AG04449 (cell line): ENCODE data around the gene LRP1B.

Experiments used
- CTCF ChIA-PET: fragments of 350-600 bp; formaldehyde crosslinking; extraction: SDS; loops from one replicate; lab custom pipeline; 2021; ENCODE audit warnings: antibody characterized with exemption; lab: Yijun Ruan, JAX
- POLR2A ChIA-PET: fragments of 400-600, 350-600 bp; formaldehyde crosslinking; extraction: SDS; loops from one replicate; lab custom pipeline; 2020; ENCODE audit warnings: antibody characterized with exemption, inconsistent platforms; lab: Yijun Ruan, JAX
- DNase-seq: peaks from one replicate; pipeline ENCODE4 v3.0.0-alpha.2; 2010; ENCODE audit warnings: low read depth, low spot score
- H3K4me3 ChIP-seq: 2 replicates; pipeline ENCODE4 v1.5.1; 2011; ENCODE audit warnings: low read depth, mild to moderate bottlenecking, control low read depth, low read length
- CTCF ChIP-seq: IDR thresholded peaks from one replicate; pipeline ENCODE4 v1.5.1; 2011; ENCODE audit warnings: mild to moderate bottlenecking, moderate library complexity, low read length, control low read depth, inconsistent platforms; ENCODE audit not compliant: insufficient read depth; ENCODE audit errors: missing control alignments

The LRP1B gene

DNA sequence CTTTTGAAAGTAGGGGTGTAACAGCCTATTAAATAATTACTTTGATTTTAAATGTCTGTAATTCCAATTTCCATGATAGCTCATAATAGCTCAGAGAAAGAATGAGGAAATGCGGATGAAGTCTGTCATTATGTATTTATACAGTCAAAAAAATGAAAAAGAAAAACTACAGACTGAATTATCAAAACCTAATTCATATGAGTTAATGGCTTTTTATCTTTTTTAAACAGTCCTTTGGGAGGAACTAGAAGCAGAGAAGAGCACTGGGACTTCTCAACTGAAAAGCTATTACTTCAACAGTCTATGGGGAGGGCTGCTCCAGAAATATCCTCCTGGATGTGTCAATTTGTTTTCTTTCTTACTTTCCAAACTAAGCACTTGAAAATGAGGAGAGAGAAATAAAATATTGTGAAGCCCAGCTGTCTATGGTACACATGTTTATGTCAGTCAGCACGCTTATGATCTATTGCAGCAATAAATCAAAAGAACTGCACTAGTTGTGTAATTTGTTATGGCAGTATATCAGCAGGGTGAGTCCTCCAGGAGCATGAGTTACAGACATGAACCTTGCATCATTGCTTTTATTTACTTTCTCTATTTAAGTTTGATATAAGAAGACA is 1550.2 kb downstream of the LRP1B start:
- no peak for DNase-seq
- H3K4me3 ChIP-seq = no peak overlapping the region
- no peak for TF ChIP-seq CTCF
- ChIA-PET CTCF (no interaction called here), POLR2A (no interaction called here)

DNA sequence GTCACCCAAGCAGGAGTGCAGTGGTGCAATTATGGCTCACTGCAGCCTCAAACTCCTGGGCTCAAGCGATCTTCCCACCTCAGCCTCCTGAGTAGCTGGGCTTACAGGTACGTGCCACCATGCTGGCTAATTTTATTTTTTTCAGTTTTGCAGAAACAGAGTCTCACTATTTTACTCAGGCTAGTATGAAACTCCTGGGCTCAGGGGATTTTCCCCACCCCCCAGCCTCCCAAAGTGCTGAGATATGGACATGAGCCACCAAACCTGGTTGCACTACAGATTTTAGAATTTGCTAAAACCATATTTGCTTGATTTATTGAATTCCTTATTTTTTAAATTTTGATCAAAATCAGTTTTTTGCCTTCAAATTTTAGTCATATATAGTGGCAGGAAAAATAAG is 1553.4 kb downstream of the LRP1B start:
- H3K4me3 ChIP-seq = no peak overlapping the region
- DNase-seq = no peak
- TF ChIP-seq CTCF = no peak
- ChIA-PET CTCF (no interaction called here), POLR2A (no interaction called here)

GRCh38 chr2:140567734-140568133 is 1563.1 kb downstream of the LRP1B start:
- no peak for DNase-seq
- POLR2A ChIA-PET = no interaction called here
- TF ChIP-seq CTCF = no peak
- H3K4me3 ChIP-seq = no peak overlapping the region
- CTCF ChIA-PET = no interaction called here

DNA sequence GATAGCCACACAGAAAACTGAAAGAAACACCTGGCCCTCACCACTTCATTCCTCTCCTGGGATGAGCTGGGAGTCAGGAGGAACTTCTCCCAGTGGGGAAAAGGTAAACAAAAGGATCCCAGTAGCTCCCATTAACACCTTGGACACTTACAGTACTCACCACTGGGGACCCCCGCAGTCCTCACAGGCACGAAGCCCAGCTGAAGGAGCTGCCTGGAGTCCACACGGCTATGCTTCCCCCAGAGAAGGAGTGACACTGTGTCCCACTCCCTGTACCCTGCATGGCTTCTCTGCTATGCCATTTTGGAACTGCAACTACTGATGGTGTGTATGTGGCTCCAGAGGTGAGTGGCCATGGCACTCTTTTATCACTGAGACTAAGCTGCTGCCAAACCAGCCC is 1565.1 kb downstream of the LRP1B start:
- POLR2A ChIA-PET = no interaction called here
- CTCF ChIA-PET = no interaction called here
- no peak for TF ChIP-seq CTCF
- DNase-seq = no peak
- H3K4me3 ChIP-seq = no peak overlapping the region

- no peak for TF ChIP-seq CTCF
- no peak overlapping the region for H3K4me3 ChIP-seq
- CTCF ChIA-PET = no interaction called here
- no peak for DNase-seq
- POLR2A ChIA-PET = no interaction called here
Measured at GRCh38 chr2:140555701-140556100, 1575.1 kb downstream of the LRP1B start.

GRCh38 chr2:140552634-140553033 is 1578.2 kb downstream of the LRP1B start:
- CTCF ChIA-PET = no interaction called here
- H3K4me3 ChIP-seq = no peak overlapping the region
- DNase-seq = no peak
- TF ChIP-seq CTCF = no peak
- POLR2A ChIA-PET = no interaction called here
